NCI-H446 treated with DMSO at 0.1 percent for 48 hours (cell line): ENCODE results near the gene HTR3E.
"Not testable (repeated sequence)": the region's sequence is repeated elsewhere in the genome, so short reads cannot be mapped to it uniquely, and the experiment has no call there.

Source experiments
- DNase-seq: peaks from one replicate; lab custom pipeline; 2025; lab: John Stamatoyannopoulos, UW

Gene HTR3E, protein sequence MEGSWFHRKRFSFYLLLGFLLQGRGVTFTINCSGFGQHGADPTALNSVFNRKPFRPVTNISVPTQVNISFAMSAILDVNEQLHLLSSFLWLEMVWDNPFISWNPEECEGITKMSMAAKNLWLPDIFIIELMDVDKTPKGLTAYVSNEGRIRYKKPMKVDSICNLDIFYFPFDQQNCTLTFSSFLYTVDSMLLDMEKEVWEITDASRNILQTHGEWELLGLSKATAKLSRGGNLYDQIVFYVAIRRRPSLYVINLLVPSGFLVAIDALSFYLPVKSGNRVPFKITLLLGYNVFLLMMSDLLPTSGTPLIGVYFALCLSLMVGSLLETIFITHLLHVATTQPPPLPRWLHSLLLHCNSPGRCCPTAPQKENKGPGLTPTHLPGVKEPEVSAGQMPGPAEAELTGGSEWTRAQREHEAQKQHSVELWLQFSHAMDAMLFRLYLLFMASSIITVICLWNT

DNA sequence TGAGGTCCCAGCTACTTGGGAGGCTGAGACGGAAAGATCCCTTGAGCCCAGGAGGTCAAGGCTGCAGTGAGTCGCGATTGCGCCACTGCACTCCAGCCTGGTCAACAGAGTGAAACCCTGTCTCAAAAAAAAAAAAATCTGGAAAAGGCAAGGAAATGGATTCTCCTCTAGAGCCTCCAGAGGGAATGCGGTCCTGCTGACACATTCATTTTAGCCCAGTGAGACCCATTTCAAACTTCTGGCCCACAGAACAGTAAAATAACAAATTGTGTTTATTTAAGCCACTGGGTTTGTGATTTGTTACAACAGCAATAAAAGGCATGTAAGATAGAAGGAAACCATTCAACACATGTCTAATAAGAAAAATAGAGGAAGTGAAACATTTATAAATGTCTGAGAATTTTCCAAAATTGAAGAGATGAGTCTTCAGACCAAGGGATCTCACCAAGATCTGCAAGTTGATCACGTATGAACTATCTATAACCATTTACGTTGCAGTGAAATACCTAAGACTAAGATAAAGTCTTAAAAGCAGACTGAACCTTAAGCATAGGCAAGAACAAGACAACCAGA is at the start of gene HTR3E:
HTR3E (plus strand) TSS at position 254 of the 573 bp plus-strand sequence. CDS start 466 bp downstream, outside the sequence.
- no peak for DNase-seq

DNA sequence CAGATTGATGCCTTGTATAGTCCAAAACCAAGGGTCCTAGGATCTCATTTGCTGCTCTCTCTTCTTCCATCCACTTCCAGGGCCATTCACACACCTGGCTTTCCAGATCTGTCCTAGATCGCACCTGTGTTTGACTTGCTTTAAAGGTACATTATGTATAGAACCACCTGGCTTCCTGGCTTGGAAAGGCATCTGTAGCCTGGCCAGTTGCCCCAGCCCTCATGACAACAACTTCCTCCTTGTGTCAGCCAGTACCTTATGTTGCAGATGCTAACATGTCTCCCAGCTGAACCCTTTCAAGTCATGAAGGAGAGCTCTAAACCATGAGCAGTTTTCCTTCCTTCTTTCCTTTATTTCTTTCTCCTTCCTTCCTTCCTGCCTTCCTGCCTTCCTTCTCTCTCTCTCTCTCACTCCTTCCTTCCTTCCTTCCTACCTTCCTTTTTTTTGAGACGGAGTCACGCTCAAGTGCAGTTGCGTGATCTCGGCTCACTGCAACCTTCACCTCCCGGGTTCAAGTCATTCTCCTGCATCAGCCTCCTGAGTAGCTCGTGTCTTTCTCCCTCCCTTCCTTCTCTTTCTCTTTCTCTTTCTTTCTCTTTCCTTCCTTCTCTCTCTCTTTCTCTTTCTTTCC is 46.5 kb upstream of the HTR3E start:
- no peak for DNase-seq

DNA sequence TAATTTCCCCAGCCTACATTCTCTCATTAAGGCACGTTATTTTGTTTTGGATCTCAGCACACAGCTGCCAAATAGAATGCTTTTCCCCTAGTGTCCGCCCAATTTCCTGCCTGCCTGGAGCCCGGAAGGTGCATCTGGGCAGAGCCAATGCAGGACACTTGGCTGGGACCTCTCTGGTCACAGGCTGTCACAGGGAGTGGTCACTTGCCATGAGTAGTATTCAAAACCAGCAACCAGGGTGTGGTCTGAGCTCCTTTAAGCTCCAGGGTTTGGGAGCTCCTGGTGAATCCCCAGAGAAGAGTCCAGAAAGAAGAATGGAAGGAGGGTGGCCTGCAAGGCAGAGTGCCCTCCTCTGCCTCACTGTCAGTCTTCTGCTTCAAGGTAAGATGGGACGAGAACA is 44.1 kb upstream of the HTR3E start, which contains the start of gene HTR3C:
HTR3C (plus strand) TSS at position 281 of the 400 bp plus-strand sequence; CDS start at position 315, 34 bp downstream.
- no peak for DNase-seq

DNA sequence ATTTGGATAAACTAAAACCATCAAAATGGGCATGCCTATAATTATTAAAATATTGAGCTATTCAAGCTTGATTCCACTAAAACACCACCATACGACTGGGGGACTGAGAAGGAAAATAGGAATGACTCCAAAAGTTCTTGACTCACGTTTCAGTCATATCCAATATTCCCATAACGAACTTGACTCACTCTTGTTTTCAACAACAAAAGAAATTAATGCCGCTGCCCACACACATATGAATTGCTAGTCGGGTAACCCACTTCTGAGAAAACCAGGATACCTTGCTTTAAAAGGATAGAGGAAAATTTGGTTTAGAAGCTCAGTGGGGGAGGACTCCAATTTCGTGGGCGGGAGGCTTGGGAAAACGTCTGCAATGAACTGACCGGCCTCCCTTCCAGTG is 38.8 kb upstream of the HTR3E start:
- no peak for DNase-seq

DNA sequence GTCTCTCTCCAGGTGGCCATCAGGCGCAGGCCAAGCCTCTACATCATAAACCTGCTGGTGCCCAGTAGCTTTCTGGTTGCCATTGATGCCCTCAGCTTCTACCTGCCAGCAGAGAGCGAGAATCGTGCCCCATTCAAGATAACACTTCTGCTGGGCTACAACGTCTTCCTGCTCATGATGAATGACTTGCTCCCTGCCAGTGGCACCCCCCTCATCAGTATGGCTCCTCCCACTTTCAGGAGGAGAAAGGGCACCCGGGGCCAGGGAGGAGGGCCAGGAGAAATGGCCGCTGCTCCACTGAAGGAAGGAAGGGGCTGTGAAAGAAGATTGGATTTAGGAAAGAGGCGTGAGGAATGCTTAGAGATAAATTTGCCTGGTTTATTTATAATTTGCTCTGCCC is 37.4 kb upstream of the HTR3E start:
- no peak for DNase-seq

DNA sequence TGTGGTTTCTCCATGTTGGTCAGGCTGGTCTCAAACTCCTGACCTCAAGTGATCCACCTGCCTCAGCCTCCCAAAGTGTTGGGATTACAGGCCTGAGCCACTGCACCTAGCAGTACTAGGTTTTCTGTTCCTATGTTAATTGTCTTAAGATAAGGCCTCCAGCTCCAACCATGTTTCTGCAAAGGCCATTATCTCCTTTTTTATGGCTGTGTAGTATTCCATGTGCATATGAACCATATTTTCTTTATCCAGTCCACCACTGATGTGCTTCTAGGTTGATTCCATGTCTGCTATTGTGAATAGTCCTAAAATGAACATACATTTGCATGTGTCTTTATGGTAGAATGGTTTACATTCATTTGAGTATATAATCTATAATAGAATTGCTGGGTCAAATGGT is 34.2 kb upstream of the HTR3E start:
- no peak for DNase-seq

DNA sequence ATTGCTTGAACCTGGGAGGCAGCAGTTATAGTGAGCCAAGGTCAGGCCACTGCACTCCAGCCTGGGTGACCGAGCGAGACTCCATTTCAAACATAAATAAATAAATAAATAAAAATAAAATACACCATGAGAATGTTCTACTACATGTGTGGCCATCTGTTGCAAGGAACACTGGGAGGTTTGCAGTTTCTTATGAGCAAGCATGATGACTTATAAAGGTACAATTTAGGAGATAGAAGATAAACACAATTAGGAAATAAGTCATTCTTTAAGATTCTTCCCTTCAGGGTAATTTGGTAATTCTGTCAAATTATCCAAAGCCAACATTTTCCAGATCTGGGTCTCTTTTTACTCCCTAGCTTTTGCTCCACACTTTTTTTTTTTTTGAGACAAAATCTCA is 30.7 kb upstream of the HTR3E start:
- no peak for DNase-seq

DNA sequence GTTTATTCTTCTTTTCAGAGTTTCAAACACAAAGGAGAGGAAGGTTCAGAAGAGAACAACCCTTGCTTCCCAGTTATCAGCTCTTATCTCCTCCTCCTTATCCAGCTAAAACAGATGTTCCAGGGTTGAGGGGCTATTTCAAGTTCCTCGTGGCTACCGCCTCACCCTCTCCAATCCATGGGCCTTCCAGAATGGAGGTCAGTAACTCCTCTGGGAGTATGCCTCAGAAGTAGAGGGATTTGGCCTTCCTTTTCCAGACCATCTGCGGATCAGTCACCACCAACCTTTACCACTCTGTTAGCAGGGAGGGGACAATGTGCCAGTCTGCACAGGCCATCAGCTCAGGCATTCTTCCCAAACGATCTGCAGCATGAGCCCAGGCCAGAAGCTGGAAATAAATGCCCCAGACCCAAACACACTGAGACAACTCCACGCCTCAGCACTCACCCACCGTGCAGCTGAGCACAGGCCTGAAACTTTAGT is 29.2 kb upstream of the HTR3E start:
- no peak for DNase-seq

DNA sequence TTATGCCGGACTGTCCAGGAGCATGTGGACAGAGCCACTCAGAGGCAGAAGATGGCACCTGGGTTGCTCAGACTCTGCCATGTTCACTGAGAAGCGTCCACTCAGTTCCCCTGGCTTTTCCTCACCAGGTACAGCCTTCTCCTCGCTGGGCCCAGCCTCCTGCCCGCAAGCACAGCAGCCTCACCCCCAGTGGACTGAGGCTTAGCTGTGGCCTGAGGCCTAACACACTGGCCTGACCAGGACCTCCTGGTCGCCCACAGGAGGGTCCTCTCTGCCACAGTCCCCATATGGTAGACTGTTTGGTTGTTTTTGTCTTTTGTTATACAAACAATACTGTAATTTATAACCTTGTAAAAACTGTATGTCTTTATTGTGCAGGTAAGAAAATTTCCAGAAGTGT is 28.5 kb upstream of the HTR3E start:
- no peak for DNase-seq

DNA sequence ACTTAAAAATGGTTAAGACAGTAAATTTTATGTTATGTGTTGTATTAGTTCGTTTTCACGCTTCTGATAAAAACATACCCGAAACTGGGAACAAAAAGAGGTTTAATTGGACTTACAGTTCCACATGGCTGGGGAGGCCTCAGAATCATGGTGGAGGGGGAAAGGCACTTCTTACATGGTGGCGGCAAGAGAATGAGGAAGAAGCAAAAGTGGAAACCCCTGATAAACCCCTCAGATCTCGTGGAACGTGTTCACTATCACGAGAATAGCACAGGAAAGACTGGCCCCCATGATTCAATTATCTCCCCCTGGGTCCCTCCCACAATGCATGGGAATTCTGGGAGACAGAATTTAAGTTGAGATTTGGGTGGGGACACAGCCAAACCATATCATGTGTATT is 25.7 kb upstream of the HTR3E start:
- DNase-seq = not testable (repeated sequence)

DNA sequence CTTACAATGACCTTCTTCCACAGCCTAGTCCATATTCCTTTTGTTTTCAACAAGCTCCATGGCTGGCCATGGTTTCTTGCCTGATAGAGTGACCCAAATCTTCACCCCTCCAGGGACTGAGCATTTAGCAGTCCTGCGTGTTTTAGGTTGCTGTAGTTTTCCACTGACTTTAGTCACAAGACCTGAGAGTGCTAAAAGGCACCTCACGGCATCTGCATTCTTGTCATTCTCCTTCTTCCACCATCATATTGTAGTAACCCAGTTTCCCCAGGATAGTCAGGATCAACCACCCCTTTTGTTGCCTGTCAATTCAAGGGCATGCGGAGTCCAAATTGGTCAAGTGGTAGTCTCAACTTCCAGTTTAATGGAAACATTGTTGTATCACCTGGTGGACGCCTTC is 23.2 kb upstream of the HTR3E start:
- DNase-seq = no peak

DNA sequence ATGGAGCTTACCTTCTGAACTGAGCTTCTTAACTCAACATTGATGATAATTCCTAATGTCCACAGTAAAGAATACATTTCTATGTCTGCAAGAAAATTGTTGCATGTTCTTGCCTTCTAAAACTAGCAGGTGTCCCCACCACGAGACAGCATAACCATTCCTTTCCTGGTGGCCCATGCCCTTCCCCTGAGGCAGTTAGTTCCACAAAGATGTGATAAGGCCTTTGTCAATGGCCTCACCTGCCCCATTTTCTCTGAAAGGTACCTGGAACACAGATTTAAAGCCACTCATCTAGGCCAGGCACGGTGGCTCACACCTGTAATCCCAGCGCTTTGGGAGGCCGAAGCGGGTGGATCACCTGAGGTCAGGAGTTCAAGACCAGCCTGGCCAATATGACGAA is 21.0 kb upstream of the HTR3E start:
- no peak for DNase-seq

DNA sequence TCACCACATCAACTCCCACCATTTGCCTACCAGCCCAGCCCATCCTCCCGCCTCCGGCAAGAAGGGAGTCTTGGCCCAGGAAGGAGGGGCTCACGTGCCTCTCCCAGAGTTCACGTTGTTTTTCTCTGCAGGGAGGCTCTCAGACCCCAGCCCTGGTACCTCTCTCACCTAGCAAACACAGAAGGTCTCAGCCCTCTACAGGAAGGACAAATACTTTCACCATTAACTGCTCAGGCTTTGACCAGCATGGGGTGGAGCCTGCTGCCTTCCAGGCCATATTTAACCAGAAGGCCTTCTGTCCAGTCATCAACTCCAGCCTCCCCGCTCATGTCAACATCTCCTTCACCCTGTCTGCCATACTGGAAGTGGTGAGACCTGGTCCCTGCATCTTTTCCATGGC is 19.0 kb upstream of the HTR3E start:
- DNase-seq = no peak

DNA sequence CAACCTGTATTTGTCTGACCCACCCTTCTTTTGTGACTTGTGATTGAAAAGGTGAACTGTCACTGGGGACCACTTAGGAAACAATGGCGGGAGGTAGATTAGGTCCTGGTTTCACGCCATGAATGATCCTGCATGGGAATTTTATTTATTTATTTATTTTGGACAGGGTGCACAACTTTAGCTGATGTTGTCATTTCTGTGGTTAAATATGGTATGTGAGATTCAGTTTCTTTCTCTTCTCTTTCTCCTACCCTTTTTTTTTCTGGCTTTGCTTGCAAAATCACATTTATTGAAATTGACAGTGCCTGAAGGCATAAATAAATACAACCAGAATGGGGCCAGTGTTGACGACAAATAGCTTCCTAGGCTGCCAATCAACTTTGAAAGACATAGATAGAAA is 18.0 kb upstream of the HTR3E start:
- no peak for DNase-seq

DNA sequence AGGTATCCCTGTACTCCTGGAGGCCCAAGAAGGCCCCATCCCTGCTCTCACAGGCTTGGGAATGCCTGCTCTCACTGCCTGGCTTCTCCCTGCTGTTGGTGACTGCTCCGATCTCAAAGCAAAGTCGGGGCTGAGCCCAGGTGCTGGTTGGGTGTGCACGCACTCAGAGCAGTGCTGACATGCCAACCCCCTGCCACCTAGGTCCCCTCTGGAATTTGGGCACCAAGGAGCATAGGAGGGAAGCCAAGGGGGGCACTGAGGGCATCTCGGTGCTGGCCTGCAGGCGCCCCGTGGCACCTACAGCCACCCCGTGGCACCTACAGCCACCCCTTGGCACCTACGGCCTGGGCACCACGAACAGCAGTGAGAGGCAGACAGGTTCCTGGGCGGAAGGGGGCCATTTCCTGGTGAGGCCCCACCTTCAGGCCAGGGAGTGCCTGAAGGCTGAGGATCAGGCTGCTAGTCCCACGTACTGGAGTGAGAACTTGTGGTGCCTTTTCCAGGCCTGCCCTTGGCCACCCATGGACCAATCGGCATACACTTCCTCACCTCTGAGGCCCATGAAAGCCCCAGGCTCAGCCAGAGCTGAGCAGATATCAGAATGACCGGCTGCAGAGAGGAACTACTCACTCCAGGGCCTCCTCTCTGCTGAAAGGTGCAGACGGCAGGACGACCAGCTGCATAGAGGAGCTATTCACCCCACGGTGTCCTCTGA is 15.6 kb upstream of the HTR3E start:
- no peak for DNase-seq

DNA sequence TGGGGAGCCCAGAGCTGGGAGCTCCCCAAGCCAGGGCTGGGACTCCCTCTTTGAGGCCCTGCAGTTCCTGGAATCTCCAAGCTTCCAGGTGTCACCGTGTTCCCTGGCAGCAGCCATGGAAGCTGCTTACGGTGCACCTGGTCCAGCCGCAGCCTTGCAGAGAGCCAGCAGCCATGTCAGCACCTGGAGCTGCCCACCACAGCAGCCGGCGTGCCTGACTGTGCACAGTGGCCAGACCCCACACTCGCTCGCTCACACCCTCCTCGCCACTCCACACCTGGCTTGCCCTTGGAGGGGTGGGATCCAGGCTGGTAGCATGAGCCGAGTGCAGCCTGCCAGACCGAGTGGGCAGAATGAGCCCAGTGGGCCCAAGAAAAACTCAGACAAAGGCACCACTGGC is 14.8 kb upstream of the HTR3E start:
- no peak for DNase-seq

DNA sequence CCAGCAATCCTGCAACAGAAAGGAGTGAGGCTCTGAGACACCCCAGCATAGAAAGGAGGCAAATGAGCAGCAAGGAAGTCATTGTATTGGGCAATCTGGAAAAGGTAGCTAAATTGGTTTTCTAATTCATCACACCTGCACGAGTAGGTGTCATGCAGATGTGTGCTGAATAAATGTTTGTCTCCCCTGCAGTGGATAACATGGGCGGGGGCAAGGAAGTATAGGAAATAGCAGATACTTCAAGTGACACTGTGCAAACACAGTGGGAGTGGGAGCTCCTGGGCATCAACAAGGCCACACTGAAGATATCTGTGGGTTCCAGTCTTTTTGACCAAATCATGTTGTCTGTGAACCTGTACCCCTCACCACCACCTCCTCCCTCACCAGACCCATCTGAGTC is 14.4 kb upstream of the HTR3E start:
- DNase-seq = no peak

DNA sequence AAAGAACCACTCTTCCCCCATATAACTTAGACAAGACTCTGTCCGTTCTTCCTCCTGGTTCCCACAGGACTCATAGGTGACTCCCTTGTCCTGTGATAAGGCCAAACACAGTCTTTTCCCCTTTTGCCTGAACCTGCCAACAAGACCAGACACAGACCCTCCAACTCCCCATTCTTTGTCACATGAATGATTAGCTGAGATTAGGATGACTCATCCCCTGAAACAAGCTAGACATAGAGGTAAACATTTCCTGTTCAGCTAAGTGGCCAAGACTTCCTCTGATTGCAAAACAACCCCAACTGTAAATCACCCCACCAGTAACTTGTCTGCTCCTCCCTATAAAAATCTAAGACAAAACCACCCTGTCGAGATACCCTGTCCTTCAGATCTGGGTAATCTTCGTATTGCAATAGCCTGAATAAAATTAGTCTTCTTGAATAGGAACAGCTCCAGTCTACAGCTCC is 11.4 kb upstream of the HTR3E start:
- no peak for DNase-seq

DNA sequence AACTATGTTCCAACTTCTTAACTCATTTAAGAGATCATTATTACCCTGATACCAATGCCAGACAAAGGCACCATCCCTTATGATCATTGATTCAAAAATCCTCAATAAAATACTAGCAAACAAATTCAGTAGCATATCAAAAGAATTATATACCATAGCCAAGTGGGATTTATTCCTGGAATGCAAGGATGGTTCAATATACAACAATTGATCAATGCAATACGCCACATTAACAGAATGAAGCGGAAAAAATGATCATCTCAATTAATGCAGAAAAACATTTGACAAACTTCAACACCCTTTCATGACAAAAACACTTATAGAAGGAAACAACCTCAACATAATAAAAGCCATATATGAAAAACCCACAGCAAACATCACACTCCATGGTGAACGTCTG is 4.7 kb upstream of the HTR3E start:
- no peak for DNase-seq

DNA sequence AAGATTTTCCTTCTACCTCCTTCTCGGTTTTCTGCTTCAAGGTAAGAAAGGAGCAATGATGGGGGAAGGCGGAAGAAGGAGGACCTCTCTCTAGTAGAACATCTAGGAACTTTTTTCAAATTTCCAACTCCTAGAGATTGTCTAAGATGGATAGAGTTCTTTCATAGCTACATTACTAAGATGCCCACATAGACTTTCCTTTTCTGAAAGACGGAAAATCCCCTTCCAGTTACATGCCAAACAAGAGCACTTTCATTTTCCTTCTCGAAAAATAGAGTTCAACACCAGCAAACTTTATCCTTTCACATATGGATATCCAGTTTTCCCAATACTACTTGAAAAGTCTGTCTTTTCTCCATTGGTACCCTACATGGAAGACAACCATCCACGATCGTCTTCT is 692 bp downstream of the HTR3E start:
- DNase-seq = no peak

DNA sequence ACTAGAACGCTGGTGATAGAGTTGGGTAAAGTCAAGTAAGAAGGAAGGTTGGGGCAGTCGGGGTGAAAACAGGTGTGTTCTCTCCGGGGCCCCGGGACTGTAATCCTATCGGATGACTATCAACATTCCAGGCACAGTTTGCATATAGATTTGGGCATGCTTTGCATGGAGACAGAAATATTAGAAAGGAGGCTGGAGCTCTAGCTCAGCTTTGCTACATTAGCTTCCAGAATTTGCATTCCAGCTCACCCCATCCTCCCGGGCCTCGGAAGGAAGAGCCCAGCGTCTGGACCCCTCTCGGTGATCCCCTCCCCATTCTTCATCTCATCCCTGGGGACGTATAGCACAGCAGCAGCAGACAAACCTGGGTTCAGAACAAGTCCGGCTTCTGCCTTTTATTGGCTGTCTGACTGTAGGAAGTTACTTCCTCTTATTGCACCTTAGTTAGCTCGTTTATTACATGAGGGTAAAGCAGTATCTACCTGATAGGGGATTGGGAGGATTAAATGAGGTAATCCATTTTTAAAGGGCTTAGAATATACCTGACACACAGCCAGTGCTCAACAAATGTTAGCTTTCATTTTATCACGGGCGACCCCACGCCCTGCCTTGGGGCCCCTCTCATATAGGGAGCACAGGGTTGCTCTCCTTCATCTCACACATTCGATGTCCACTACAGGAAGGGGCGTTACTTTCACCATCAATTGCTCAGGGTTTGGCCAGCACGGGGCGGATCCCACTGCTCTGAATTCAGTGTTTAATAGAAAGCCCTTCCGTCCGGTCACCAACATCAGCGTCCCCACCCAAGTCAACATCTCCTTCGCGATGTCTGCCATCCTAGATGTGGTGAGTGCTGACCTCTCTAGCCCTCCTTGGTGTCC is 3.2 kb downstream of the HTR3E start:
- DNase-seq = no peak
